GM18526 (cell line): ENCODE results near the gene ARHGAP10.

Experiments
- POLR2A ChIP-seq: IDR thresholded peaks from 3 replicates; pipeline ENCODE4 v1.6.1; 2011; ENCODE audit not compliant: insufficient read length; ENCODE audit errors: extremely low read depth

The ARHGAP10 gene

DNA sequence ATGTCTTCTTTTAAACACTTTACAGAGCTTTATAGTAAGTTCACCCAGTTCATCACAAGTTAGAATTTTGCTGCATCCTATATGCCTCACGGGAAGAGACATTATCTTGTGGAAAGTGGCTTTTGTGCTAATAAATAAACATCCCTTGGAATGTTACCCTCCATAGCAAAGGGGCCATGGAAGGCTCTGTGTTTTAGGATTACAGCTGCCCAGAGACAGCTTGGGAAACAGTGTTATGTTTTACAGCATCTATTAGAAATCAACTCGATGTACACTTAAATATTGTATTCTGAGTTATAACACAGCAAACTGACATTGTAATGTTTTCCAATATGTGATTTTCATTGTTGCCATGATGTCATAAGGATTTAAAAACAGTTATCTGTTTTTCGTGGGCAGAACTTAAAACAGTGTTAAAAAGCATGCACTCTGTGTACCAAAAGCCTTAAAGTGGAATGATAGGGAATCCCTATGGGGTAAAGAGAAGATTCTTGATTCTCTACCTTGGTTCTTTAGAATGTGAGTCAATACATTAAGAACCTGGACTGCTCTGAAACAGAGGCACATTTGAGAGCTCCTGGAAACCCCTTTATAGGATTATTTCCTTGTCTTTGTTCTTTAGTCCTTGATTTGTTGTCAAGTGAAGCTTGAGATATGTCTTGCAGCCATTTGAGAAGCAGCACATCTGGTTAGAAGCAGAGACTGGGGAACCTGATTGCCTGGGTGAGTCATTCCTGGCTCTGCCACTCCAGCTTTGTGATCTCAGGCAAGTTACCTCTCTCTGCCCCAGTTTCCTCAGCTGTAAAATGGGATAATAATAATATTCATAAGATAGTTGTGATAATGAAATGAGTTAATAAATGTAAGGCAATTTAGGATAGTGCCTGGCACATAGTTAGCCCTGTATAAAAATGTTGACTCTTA lies 41.6 kb downstream of the ARHGAP10 start:
- no peak for TF ChIP-seq POLR2A

DNA sequence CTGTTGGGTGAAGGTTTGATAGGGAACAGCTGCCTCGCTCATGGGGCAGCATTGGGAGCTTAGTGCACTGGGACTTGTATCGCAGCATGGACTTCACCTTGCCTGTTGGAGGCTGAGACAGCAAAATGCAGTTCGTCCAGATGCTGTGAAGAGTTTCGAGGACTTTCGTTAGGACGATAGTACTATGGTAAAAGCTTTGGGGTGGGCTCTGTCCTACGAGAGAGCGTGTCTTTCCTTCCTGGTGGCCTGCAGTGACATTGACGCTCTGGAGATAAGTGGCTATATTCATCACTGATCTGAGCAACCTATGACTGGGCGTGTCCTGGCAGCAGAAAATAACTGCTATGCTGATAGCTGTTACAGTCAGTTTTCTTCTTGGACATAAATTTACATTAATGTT lies 44.8 kb downstream of the ARHGAP10 start:
- no peak for TF ChIP-seq POLR2A

DNA sequence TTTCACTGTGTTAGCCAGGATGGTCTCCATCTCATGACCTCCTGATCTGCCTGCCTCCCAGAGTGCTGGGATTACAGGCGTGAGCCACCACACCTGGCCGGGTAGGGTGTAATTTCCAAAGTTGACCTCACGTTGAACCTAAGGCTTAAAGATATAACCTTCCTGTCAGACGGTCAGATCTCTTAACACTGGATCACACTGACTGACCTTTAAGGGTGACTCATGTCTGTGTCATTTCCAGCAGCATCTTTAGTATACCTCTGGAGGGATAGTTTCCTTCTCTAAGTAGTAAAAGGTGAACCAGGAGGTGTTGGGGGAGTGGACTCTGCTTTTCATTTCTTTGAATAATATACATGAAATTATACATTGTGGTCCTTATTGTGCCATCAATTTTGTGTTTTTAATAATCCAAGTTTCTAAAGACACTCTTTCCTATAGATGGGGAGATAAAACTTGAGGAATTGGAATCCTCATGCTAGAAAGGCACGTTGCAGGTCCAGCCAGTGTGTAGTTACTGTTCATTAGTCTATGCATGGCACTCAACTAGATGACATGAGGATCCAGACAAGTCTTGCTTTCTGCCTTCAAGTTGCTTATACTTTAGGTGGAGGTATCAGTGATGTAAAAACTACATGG lies 45.7 kb downstream of the ARHGAP10 start:
- no peak for TF ChIP-seq POLR2A

DNA sequence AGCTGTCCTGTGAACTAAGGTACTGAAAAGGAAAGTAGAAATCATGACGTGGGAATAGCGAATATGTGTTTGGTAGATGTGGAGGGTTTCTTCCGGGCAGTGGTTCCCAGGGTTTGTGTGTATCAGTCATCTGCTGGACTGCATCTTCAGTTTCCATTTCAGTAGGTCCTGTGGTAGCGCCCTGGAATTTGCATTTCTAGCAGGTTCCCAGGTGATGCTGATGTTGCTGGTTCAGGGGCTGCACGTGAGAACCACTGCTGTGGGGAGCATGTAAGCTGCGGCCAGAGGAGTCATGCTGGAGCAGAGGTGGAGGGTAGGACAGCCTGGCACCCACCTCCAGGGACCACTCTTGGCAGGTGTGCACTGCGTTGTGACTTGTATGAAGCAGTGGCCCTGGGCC lies 47.1 kb downstream of the ARHGAP10 start:
- TF ChIP-seq POLR2A, result no peak

DNA sequence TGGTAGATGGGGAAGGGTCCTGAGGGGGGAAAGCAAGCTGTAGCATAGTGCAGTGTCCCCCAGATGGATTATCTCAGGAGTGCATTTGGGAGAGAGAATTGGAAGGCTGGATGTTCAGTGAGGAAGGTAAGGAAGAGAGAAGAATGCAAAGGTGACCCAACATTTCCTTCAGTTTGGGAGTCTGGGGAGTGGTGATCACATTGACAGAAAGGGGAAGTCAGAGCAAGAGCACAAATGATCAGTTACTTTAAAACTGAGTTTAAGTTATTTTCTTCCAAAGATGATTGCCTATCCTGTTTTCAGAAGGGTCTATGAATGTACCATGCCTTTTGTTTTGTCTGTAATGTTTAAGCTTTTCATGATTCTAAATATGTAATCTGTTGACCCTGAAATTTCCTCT lies 47.6 kb downstream of the ARHGAP10 start:
- TF ChIP-seq POLR2A, result no peak

DNA sequence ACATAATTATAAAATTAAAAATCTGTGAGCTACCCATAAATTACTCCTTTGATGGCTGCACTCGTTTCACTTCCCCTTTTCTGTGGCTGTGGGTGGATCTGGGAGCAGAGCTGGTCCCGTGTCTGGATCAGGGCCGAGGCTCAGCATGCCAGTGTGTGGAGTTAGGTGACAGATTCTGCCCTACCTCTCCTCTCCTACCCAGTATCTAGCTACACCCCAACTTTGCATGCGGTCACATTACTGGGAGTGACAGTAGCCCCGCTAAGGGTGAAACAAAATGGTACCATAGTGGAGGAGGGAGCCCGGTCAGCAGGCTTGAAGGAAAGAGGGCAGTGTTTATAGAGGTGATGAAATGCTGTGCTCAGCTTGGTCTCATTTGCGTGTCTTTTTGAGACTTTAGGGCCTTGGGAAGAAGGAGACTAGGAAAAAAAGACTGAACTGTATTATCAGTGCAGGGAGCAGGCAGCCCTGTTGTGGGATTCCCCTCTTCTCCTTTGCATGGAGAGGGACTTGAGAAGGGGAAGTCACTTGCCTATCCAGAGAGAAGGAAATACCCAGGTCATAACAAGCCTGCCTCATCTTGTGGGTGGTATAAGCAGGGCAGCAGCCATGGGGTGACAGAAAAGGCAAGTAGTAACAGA lies 48.4 kb downstream of the ARHGAP10 start:
- peak; percentile 19 for TF ChIP-seq POLR2A

DNA sequence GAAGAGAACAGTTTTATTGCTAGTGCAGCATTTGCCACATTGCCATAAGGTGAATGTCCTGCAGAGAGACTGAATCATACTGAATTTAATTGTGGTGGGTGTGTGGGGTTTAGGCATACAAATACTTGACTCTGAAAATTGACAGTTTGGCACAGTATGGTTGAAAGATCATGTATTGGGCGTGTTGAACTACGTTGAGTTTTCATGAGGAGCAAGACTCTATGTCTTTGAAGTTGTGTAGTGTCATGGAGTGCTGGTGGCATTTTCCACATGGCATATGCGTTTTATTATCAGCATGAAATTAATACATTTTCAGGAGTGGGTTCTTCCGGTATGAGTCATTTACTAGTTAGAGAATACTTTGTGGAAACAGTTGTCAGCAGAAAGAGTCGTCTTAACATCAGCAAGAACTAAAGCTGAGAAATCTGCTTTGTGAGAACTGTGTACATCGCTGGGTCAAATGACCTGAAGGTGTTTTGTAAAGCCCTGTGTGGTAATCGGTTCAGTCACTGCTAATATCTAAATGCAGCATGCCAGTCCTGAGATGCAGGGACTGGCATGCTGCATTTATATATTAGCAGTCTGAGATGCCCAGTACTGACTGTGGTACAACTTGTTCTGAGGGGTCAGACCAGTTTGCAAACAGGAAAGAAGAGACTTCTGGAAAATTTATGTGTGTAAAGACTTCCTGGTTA lies 50.3 kb downstream of the ARHGAP10 start:
- no peak for TF ChIP-seq POLR2A

DNA sequence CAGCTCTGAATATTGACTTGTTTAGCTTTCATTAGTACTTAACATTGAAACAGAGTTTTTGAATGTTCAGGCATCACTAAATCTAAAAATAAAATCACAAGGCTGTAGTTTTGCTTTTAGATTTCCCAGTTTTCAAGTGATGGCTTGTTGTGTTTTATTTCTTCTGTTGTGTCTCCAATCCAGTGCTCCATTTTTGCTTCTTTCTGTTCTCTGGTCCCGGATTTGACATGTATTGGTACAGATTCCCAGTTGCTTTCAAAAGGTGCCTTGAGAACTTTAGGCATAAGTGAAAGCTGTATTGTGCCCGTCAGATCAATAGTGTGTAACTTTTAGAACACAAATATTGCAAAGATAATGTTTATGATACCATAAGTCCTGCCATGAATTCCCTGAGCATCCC lies 53.2 kb downstream of the ARHGAP10 start:
- TF ChIP-seq POLR2A, result no peak

DNA sequence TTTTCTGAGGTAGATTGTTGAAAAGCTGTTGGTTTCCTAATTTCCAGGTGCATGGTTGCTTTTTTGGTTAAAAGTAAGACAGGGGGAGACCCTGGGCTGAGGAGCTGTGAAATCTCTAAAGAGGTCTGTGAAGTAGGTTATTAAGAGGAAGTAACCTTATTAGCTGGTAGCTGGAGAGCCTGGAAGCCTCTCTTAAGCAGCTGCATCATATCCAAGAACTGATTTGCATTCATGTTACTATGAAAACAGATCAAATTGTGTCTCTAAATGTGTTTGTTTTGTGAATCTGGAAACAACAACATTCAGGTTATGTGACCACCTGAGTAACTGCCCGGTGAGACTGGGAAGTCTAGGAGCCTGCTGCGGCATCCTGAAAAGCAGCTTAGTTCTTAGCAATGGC lies 54.1 kb downstream of the ARHGAP10 start:
- no peak for TF ChIP-seq POLR2A

DNA sequence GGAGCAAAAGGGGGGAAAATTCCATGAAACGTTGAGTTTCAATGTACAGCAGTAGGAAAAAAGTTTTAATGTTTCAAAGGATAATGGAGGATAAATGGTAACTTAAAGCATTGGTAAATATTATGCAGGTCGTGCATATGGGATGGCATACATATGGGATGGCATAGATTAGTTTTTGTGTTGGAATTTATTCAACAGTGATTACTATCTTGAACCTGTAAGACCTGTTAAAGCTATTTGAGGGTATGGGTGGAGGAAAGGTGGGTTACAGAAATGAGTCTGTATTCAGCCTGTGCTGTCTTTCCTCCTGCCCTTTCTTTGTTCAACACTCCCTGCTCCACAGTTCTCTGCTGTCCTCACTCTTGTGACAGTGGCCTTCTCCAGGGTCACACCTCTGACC lies 54.6 kb downstream of the ARHGAP10 start:
- no peak for TF ChIP-seq POLR2A

DNA sequence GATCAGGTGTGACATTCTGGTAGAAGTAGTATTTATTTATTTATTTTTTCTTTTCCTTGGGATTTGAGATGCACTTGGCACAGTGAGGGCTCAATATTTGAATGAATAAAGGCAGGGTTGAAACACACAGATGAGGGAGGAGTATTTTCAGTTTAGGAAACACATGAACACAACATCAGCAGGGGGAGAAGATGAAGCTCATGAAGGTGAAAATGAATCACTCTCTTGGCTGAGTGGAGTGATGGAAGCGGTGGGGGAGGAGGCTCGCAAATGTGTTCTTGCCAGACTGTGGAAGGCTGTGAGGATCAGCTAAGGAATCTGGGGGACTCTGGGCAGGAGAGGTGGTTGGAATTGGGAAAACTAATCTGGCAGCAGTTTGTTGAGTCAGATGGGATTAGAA lies 55.3 kb downstream of the ARHGAP10 start:
- TF ChIP-seq POLR2A, result no peak

DNA sequence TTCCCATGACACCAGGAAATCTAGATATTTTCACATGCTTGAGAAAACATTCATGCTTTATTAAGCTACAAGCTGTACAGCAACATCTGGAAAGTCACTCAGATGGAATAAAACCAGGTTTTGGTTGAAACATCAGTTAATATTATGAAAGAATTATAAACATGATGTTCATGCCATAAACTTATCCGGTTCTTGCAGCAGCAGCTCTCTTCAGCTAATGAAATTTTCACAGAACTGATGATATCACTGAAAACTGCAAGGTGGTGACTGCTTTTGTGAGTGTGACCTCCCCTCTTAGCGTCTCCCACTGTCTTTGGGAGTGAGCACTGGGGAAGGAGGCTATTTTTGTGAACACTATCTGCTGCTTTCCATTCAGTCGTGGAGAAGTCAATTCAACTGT lies 56.9 kb downstream of the ARHGAP10 start:
- TF ChIP-seq POLR2A, result no peak

DNA sequence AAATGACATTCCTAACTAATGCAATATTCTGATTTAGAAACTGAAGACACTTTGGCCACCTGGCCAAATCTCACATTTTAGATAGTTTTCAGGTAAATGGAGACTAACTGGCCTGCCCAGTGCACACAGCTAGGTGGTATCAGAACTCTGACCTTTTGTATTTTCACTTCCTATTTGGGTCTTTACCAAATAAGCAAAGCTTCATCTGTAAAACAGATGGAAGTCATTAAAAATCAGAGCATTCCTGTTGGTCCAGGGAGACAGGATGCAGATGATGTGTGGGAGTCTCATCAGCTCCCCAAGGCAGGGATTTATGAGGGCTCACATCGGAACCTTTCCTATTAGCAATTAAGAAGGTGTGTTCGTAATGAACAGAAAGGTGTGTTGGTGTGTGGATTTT lies 57.7 kb downstream of the ARHGAP10 start:
- no peak for TF ChIP-seq POLR2A

DNA sequence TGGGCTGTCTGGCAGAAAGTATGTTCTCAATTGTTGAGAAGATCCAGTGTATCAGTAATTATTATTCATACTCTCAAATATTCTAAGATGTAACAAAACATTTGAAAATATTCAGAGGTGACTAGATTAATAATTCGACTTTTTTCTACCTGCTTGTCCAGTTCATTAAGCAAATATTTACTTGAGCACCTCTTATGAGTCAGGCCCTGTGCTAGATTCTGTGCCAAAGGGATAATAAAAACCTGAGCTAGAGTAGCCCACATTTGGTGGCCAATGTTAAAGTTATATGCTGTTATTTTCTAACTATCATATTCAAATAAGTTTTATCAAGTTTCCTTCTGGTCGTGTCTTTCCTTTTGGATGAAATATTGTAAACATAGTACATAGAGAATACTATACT lies 58.5 kb downstream of the ARHGAP10 start:
- TF ChIP-seq POLR2A, result no peak

DNA sequence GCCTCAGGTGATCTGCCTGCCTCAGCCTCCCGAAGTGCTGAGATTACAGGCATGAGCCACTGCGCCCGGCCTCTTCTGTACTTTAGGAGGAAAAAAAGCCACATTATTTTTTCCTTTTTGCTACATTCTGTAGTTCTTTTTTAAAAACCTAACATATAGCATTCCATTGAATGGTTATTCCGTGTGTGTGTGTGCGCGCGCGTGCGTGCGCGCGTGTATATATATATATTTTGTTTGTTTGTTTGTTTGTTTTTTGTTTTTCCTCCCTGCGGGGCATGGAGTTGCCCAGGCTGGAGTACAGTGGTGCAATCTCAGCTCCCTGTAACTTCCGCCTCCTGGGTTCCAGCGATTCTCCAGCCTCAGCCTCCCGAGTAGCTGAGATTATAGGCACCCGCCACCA lies 59.5 kb downstream of the ARHGAP10 start:
- TF ChIP-seq POLR2A, result no peak
